ENCODE results near the gene GOLGA1.
A peak's percentile ranks its signal among the peaks of the same experiment; 100 is the strongest.

GOLGA1 gene

DNA sequence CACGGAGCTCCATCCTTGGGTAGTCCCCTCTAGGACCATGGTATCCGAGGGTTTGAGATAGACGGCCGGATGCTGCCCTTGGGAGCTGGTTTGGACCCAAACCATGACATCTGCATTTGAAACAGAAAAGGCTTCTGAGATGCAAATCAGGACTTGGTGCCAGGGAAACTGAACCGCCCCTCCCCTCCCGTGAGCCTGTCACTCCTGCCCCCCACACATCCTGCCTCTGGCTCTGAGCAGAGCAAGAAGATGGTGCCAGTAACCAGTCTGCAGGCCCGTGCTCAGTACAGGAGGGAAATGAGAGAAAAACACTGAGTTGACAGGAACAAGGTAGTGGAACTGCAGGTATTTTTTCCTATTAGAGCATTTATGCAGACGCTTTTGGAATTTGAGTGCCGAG is 60.4 kb downstream of the GOLGA1 start:
- no peak for DNase-seq

DNA sequence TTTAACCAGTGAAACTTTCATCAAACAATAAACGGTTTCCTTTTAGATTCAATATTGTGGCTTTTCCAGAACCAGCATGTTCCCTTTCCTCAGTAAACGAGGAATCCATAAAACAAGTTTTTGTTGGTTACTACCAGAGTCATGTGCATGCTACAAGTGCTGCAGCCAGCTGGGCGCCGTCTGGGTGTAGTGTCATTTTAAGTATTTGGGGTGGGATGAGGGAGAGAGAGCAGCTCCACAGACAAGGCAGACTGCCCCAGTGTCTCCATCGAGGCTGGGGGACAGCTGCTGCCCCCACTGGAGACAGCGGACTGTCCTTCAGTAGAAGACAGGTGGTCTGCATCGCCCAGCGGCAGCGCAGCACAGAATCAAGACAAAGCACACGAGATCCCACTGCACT is 61.7 kb downstream of the GOLGA1 start:
- DNase-seq, result no peak

DNA sequence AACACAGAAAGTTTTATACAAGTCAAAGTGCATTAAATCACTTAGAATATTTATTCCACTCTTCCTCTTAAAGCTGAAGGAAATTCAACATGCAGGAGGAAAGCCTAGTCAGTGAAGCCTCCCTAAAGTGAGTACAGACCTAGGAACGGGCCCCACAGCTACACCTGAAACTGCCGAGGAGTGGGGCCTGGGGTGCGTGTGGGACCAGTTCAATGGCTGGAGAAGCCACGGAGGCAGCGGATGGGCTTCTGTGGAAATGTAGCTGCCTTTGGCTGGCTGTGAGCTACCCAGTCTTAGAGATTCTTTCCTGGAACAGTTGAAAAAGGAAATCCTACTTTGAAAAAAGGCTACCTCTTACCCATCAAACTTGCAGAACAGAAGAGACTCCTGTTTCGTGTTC is 62.4 kb downstream of the GOLGA1 start:
- no peak for DNase-seq

DNA sequence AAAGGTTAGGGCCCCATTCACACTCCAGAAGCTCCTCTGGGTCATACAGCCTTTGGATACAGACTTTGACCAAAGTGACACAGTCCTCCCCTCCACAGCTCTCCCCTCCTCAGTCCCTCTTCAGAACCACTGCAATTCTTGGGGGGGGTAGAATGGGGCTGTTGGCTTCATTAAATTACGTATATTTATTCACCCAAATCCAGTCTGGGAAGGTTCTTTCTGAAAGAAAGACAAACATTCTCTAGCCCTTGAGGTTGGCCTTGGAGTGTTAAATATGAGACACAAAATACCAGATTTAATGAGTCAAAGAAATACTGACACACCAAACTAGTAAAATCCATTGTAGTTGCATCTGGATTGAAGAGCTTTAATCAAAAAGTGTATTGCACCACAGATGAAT is 62.9 kb downstream of the GOLGA1 start:
- no peak for DNase-seq

DNA sequence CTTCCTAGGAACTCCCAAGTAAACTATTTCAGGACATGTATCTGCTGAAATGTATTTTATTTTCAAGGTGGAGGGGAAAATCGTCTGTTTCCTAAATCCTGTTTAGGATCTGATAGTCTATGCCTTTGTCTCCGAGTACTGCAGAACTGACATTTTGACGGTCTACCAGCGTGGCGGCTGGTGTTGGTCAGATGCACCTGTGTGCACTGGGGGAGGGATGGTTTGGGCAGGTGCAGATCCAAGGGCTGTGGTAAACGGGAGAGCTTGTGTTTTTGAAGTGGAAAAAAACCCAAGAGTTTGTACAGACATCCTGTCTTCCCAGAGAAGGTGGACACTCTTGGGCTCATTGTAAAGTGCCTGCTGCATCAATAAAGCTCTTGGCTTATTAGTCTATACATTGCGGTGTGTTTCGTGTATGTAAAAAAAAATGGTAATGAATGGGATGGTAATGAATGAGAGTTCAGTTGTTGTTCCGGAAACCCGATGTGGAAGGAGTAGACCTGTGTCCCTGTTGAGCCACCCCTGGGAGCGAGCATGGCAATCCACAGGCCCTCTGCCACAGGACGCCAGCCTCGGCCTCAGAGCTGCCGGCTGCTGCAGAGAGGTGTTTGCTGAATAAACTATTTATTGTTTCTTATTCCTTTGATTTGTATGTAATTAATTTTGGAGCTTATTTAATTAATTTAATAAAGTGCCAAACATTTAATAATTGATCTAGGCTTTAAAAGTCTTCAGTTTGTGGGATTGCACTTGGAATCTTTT is 63.7 kb downstream of the GOLGA1 start:
- no peak for DNase-seq

DNA sequence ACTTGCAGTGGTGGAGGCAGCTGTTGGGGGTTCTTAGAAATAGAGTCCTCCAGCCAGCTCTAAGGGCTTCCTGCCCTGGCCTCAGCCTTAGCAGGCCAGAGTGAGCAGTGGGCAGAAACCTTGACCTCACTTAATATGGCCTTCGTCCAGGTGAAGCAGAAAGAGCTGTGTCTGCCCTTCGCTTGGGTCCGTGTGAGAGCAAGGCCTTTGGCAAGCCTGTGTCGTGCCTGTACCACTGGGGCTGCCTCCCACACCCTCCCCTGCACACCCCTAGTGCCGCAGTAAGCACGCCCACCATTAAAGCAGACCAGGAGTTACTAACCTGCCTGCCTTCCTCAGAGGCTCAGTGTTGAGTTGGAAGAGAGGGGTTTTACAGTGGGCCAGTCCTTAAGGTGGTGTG is 65.4 kb downstream of the GOLGA1 start:
- DNase-seq, result no peak

DNA sequence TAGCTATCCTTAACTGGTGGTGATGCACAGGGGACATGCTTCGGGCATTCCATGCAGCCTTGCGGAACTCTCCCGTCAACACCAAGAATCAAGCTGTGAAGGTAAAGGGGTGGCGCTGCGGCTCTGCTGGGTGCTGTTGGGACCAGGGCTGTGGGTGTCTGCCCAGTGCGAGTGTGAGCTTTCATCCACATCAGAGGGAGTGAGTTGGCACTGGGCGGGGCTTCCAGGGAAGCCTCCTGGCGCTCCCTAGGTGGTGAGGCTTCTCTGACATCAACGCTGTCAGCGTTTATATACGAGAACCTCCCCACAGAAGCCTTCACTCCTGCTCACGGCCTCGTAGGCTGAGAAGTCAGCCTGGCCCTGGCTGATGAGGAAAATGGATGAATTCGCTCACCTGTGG is 67.2 kb downstream of the GOLGA1 start:
- peak; percentile 61 to 69 for DNase-seq

DNA sequence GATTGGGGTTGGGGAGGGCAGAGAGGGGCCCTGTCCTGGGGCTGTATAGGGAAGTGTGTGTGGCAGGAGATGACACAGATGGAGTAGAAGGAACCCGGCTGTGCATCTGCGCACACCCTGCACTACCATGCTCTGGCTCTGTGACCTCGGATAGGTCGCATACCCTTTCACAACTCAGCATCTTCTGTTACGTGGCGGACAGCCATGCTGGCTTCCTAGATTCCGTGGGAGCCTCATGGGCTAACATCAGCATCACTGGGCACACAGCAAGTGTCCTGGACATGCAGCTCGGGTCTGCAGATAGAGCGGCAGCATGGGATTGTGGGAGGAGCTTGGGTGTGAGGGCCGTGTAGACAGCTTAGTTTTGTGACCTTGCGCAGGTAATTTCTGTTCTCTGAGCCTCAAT is 69.7 kb downstream of the GOLGA1 start:
- DNase-seq, result no peak

DNA sequence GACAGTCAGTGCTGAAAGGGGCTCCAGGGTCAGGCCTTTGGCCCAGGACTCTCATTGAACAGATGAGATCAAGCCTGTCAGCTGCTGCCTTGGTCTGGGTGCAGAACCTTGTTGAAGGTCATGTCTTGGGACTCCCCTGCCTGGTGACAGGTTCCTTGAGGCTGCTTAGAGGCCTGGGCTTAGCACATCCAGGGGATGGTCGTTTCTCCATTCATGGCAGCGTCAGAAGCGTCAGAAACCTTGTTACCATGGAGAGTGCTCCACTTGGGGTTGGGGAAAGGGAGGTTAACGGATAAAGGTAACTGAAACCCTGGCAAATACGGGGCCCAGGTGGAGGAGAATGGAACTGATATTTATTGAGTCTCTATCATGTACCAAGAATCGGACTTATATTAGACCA is 70.2 kb downstream of the GOLGA1 start:
- DNase-seq, result no peak

DNA sequence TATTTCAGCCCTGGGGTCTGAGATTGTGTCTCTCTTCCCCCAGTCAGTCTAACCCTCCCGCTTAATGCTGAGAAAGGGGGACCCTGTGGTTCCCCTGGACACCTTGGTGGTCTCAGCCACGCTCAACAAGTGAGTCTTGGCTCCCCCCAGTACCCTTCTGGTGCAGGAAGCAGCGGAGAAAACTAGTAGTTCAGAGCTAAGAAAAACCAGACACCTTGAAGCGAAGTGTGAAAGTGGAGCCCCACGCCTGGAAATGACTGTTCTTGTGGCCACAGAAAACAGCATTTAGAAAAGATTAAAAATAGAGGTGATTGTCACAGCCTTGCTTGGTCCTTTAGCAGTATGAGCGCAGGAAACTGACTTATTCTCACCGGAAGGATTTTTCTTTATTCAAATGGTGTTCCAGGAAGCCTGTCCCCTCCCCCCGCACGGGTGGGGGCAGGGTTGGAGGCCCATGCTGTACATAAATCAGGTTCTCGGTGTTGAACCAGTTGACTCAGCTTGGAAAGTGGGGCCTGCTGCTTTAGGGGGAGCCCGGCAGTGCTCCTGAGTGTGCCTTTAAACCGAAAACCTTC is 70.8 kb downstream of the GOLGA1 start:
- peak; percentile 82 to 88 for DNase-seq

DNA sequence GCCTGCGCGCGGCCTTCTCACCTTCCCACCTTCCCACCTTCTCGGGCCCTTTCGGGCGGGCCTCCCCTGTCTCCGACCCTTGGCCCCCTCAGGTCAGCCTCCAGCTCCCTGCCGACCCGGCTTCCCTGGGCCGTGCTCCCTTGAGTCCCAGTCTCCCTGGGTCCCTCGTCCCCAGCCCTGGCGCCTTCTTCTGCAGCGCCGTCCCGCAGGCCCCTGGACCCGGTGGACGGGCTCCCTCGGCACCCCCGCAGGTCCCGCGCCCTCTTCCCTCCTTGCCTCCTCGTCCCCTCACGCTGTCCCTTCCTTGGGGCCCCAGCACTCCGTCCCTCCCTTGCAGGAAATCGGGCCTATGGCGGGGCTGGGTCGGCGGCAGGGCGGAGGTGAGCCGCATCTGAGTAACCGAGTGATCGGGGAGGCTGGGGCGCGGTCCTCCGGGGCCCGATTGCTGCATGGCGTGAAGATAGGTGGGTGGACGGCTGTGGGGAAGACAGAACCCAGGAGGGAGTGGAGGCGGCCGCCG is 71.4 kb downstream of the GOLGA1 start:
- no peak for DNase-seq

DNA sequence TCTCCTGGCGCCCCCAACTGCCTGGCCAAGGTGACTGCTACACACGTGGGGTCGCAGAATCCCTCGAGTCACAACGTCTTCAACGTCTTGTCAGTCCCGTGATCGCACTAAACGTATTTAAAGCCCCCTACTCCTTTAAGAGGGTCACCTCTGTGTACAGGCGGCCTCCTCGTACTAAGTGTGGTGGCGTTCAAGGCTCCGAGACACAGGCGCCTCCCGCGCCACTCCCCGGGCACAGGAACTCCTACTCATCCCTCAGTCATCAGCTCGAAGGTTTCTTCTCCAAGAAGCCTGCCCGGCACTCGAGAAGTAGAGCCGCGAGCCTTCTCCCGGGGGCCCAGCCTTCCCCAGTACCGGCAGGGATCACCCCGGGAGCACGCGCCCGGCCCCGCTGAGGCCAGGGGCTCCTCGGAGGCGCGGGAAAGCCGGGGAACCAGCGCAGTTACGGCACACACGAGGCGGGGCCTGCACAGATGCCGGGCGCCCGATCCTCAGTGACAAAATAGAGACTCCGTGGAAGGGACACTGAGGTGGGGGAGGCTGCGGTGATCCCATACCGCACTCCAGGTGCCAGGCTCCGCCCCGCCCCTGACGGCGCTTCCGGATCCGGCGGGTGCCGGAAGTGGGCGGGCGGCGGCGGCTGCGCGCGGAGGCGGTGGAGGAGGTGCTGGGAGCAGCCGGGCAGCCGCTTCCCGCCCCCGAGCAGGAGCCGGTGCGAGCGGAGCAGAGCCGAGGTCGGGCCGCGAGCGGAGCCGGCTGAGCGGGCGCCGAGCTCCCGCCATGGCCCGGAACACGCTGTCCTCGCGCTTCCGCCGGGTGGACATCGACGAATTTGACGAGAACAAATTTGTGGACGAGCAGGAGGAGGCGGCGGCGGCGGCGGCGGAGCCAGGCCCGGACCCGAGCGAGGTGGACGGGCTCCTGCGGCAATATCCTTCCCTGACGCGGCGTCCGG is 72.1 kb downstream of the GOLGA1 start:
- DNase-seq, result peak; percentile 89 to 91

DNA sequence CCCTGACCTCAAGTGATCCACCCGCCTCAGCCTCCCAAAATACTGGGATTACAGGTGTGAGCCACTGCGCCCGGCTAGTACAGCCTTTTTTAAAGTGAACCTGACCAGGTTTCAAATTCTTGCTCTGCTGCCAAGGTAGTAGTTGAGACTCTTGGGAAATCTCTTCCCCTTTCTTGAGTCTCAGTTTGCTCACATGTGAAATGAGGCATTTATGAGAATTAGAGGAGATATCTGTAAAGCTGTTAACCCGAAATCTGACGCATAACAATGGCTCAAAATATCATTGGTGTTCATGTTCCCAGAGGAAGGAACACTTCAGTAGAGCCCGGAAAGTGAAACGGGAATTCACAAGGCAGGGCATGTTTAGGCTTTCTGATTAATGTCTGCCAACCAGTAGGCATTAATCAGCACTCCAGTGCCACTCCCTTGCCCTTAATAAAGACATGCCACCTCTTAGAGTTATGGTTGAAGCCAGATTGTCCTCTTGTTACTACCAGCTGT is 77.5 kb downstream of the GOLGA1 start:
- DNase-seq, result no peak

DNA sequence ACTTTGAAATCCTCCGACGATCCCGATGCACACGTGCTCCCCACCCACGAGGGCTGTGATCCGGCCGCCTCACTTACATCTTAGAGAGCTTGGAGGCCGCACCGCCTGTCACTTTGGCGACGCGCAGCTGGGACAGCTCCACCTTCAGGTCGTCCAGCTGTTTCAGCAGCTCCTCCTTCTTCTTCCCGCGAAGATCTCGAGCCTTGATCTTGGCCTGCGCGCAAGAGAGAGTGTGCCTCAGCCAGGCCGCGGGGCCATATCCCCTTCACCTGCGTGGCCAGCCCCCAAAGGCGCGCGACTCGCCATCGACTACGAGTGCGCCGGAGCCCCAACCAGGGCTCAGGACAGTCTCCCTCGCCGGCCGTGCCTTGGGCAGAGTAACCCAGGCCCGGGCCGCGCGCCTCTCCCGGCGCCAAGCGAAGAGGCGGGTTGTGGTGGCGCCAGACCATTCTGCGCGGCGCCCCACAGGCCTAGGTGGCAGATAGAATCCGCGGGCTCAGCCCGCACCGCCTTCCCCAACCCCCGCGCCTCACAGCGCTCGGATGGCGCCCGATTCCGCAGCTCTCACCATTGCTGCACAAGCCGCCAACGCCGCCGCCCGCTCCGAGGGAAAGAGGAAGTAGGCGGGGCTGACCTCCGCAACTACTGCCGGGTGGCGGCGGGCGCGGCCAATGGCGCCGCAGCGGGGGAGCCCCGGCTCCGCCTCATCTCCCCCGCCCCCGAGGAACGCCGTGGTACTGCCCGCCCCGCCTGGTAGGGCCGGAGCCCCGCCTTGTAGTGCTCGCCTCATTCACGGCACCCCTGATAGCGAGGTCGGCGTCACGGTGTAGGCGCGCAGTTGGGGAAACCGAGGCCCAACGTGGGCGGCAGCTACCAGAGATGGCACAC is 79.3 kb downstream of the GOLGA1 start, which contains the start of the genes ARPC5L and RPL35:
TSS of gene ARPC5L (plus strand) at position 789 of the 888 bp plus-strand sequence. CDS start 7,161 bp downstream, outside the sequence.
TSS of gene RPL35 (minus strand) at position 616 of the 888 bp plus-strand sequence. CDS start at position 571, 45 bp downstream.
- DNase-seq, result peak; percentile 93 to 96

DNA sequence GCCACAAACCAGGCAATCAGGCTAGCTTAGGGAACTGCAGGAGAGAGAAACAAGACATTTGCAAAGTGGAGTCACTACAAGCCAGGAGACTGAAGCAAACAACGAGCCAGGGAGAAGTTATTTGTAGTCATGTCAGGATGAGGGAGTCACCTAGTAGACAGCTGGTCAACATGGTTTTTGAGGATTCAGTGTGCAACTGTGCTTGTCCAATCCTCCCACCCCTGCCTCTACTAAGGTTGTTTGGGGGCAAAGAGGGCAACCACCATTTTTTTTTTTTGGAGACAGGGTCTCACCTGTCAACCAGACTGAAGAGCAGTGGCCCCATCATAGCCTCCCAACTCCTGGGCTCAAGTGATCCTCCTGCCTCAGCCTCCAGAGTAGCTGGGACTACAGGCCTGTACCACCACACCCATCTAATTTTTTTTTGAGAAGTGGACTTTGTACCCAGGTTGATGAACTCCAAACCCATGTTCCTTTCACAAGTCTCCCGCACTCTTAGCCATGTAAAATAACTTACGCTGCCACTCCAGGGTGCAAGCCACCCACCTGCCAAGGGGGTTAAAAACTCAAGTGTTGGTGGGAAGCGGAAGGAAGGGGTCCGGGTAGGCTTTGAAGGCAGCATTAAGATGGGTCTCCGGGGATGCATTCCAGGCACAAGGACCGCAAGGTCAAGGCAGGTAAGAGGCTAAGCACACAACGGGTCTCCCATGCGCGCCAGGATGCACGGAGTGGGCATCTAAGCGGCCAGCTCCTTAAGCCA is 80.1 kb downstream of the GOLGA1 start:
- DNase-seq, result no peak

DNA sequence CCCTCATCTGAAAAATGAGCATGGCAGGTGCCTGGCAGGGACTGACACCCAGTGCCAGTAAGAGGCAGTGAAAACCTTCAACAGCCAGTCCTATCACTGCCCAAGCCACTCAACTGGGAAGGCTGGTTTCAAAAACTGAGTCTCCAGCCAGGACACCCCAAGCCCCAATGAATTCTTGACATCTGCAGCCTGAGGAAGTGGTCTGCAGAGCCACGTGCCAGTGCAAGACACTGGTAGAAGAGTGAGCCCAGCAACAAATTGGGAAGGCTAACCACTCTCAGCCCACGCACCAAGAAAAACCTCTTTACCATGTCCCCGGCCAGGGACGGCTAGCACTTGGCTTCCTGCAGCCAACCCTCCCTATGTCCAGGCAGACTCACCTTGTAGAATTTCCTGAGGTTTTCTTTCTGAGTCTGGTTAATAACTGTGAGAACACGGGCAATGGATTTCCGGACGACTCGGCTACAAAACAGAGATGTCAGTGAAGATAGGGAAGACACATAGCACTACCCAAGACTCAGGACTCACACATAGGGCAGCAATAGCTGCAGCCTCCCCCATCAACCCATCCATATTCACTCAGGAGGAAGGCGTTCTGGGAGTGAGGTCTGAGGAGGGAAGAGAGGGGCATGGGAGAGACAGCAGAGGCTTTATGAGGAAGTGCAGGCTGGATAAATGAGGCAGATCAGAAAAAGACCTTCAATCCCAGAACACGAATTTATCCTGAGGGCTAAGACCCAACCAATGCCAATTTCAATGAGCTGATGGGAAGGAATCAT is 80.9 kb downstream of the GOLGA1 start:
- no peak for DNase-seq

DNA sequence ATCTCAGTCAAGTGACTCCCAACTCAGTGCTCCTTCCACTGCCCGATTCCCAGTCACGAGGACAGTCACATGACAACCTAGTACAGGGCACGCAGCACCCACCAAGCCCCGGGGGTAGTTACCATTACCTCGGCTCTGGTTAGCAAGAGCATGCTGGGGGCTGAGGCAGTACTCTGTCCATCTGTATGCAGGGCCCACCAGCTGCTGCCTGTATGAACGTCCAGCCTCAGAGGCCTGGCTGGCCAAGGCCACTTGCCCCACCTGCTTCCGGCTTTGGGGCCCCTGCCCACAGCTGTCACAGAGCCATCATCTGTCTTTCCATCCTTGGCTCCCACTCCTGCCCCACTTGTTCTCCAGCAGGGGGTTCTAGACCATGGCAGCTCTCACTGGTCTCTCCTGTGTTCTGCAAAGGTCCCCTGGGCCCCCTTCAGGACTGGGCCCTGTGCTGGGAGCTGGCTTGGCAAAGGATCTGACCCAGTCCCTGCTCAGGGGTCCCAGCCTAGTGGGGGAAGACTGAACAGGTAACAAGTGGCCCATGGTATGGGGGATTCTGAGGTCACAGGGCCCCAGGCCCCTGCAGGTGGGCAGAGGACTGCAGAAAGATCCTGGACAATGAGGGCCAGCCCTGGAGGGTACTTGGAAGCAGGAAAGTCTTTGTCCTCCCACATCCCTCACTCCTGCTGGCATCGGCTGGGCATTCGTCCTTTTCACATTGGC is 82.4 kb downstream of the GOLGA1 start:
- DNase-seq, result no peak

DNA sequence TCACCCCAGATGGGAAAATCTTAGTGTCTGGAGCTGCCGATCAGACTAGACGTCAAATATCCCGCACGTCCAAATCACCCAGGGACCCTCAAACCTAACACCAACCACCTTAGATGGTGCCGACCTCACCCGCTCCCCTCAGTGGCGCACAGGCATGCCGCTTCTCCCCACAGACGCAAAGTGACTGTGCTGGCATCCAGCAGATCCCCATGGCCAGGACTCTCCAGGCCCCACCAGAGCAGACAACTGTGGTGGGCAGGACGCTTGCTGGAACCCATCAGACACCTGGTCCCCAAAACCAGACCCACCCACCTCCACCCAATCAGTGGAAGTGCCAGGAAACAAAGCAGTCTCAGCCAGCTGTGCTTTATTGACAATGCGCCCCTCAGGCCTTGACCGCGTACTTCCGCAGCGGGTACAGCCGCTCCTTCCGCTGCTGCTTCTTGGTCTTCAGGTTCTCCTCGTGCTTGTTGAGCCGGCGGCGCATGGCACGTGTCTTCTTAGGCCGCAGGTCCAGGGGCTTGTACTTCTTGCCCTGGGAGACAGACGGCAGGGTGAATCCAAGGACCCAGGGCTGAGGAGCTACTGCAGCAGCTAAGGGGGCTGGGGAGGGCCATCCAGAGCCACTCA is 83.2 kb downstream of the GOLGA1 start:
- no peak for DNase-seq
